HCT116 (cell line): ENCODE data around the gene LRP2. TPM values are rescaled to one million over a fixed set of nuclear protein-coding genes. Genes with fewer than 3 reads are reported as not detected.

Experiments
- ATAC-seq: fragments of 200-7000 bp; cut with Tn5 transposase; 2 replicates; pipeline ENCODE4 v1.9.1; 2020; ENCODE audit warnings: mild to moderate bottlenecking, moderate library complexity
- BruUV-seq: library from RNA; stranded (reverse); fragments of 400-500 nt; replicated peaks from 2 replicates; lab custom pipeline; 2021; lab: Mats Ljungman, UMichigan
- CTCF ChIA-PET: fragments of 300-600 bp; sonication (Branson Sonifier 250); formaldehyde crosslinking; loops from one replicate; lab custom pipeline; 2021; ENCODE audit warnings: antibody characterized with exemption; lab: Charles Lee
- POLR2A ChIA-PET: fragments of 300-600, 350-600 bp; sonication (Branson Sonifier 250); formaldehyde crosslinking; loops from one replicate; lab custom pipeline; 2021; ENCODE audit warnings: antibody characterized with exemption; lab: Charles Lee
- RAD21 ChIA-PET, 2 experiments: fragments of 300-600 bp; sonication (Branson Sonifier 250); formaldehyde crosslinking; loops; one replicate each; lab custom pipeline; 2023; ENCODE audit warnings: low total read pairs in 2 of 2; ENCODE audit not compliant: uncharacterized antibody in 2 of 2, unreplicated experiment in 2 of 2, low non-redundant PET in 1 of 2; lab: Charles Lee
- DNase-seq: peaks from one replicate; pipeline ENCODE4 v3.0.0-alpha.2; 2010; ENCODE audit warnings: low read depth, low spot score
- H2AFZ ChIP-seq: fragments of 200-600 bp; shearing (Covaris generic), sonication (generic); 2 replicates; pipeline ENCODE4 v1.6.1; 2017; ENCODE audit warnings: low read depth, mixed run types, mixed read lengths, antibody characterized with exemption, low read length; ENCODE audit not compliant: poor library complexity, severe bottlenecking
- H3K27ac ChIP-seq: 2 replicates; pipeline ENCODE4 v1.5.1; 2012; ENCODE audit warnings: low read depth, low read length
- H3K27me3 ChIP-seq: fragments of 200-600 bp; sonication (generic); 2 replicates; pipeline ENCODE4 v1.6.1; 2016; ENCODE audit warnings: mixed run types, low read length, mixed read lengths; ENCODE audit not compliant: insufficient read depth
- H3K36me3 ChIP-seq, 2 experiments: fragments of 200-500 bp in 1 of 2; fragments of 200-600 bp in 1 of 2; sonication (Bioruptor generic) in 1 of 2; sonication (generic) in 1 of 2; 2 replicates each; pipeline versions ENCODE4 v1.5.1 to v1.6.1; 2014 to 2016; ENCODE audit warnings: low read length in 2 of 2, inconsistent platforms in 1 of 2, mixed read lengths in 1 of 2, mixed run types in 1 of 2; ENCODE audit not compliant: insufficient read depth in 2 of 2, control insufficient read depth in 1 of 2
- H3K4me1 ChIP-seq, 2 experiments: fragments of 200-600 bp in 1 of 2; sonication (generic) in 1 of 2; 2 replicates each; pipeline versions ENCODE4 v1.5.1 to v1.6.1; 2012 to 2017; ENCODE audit warnings: low read length in 2 of 2, inconsistent platforms in 1 of 2, mild to moderate bottlenecking in 1 of 2, mixed read lengths in 1 of 2, mixed run types in 1 of 2, moderate library complexity in 1 of 2; ENCODE audit not compliant: insufficient read depth in 2 of 2, control insufficient read depth in 1 of 2
- H3K4me2 ChIP-seq: fragments of 200-600 bp; sonication (generic); 2 replicates; pipeline ENCODE4 v1.6.1; 2017; ENCODE audit warnings: mixed run types, low read length, mixed read lengths
- H3K4me3 ChIP-seq, 2 experiments: fragments of 200-600 bp in 1 of 2; sonication (generic) in 1 of 2; replicated peaks in 1 of 2; 2 replicates each; pipeline ENCODE4 v1.5.1; 2011 to 2016; ENCODE audit warnings: low read length in 2 of 2, control low read depth in 1 of 2, low read depth in 1 of 2, mild to moderate bottlenecking in 1 of 2, mixed read lengths in 1 of 2, mixed run types in 1 of 2
- H3K79me2 ChIP-seq: fragments of 200-600 bp; sonication (generic); 2 replicates; pipeline ENCODE4 v1.6.1; 2017; ENCODE audit warnings: mild to moderate bottlenecking, mixed run types, low read length, moderate library complexity, mixed read lengths; ENCODE audit not compliant: insufficient read depth
- H3K9ac ChIP-seq: fragments of 200-600 bp; sonication (generic); 2 replicates; pipeline ENCODE4 v1.6.1; 2016; ENCODE audit warnings: low read length, mixed read lengths
- H3K9me2 ChIP-seq: fragments of 200-600 bp; sonication (generic), shearing (Covaris generic); 2 replicates; pipeline ENCODE4 v1.6.1; 2017; ENCODE audit warnings: mixed run types, mild to moderate bottlenecking, moderate library complexity; ENCODE audit not compliant: insufficient read depth
- H3K9me3 ChIP-seq, 2 experiments: fragments of 200-500 bp in 1 of 2; fragments of 200-600 bp in 1 of 2; sonication (Bioruptor generic) in 1 of 2; sonication (generic) in 1 of 2; 2 replicates each; pipeline ENCODE4 v1.6.1; 2014 to 2017; ENCODE audit warnings: low read length in 2 of 2, mixed read lengths in 2 of 2, inconsistent platforms in 1 of 2, low read depth in 1 of 2, mild to moderate bottlenecking in 1 of 2, mixed run types in 1 of 2, moderate library complexity in 1 of 2; ENCODE audit not compliant: control insufficient read depth in 1 of 2, insufficient read depth in 1 of 2
- H4K20me1 ChIP-seq: fragments of 200-600 bp; sonication (generic), shearing (Covaris generic); 2 replicates; pipeline ENCODE4 v1.6.1; 2017; ENCODE audit warnings: mixed run types, mild to moderate bottlenecking, moderate library complexity; ENCODE audit not compliant: insufficient read depth
- CBX3 ChIP-seq: IDR thresholded peaks from 2 replicates; pipeline ENCODE4 v1.6.1; 2012; ENCODE audit warnings: low read depth
- CEBPB ChIP-seq: IDR thresholded peaks from 2 replicates; pipeline ENCODE4 v1.6.1; 2012; ENCODE audit warnings: low read depth
- ELF1 ChIP-seq: IDR thresholded peaks from 2 replicates; pipeline ENCODE4 v1.6.1; 2012; ENCODE audit warnings: low read depth, borderline replicate concordance
- EZH2 ChIP-seq: fragments of 200-600 bp; sonication (generic); IDR thresholded peaks from 2 replicates; pipeline ENCODE4 v1.6.1; 2017; ENCODE audit warnings: antibody characterized with exemption, mixed run types
- EZH2phosphoT487 ChIP-seq: fragments of 200-600 bp; IDR thresholded peaks from 2 replicates; pipeline ENCODE4 v1.6.1; 2018; ENCODE audit warnings: antibody characterized with exemption, borderline replicate concordance
- FOSL1 ChIP-seq: IDR thresholded peaks from 2 replicates; pipeline ENCODE4 v1.6.1; 2012; ENCODE audit warnings: low read depth
- JUND ChIP-seq: IDR thresholded peaks from 2 replicates; pipeline ENCODE4 v1.6.1; 2012
- MAX ChIP-seq: IDR thresholded peaks from 2 replicates; pipeline ENCODE4 v1.6.1; 2012
- POLR2A ChIP-seq: IDR thresholded peaks from 2 replicates; pipeline ENCODE4 v1.7.0; 2011; ENCODE audit warnings: borderline replicate concordance; ENCODE audit not compliant: insufficient read depth, insufficient read length; ENCODE audit errors: extremely low read depth
- RAD21 ChIP-seq: IDR thresholded peaks from 2 replicates; pipeline ENCODE4 v1.6.1; 2012; ENCODE audit warnings: low read depth, mild to moderate bottlenecking
- SIN3A ChIP-seq: IDR thresholded peaks from 2 replicates; pipeline ENCODE4 v1.6.1; 2012; ENCODE audit warnings: low read depth
- SP1 ChIP-seq: IDR thresholded peaks from 2 replicates; pipeline ENCODE4 v1.6.1; 2012; ENCODE audit warnings: low read depth
- SRF ChIP-seq: IDR thresholded peaks from 2 replicates; pipeline ENCODE4 v1.6.1; 2012; ENCODE audit warnings: low read depth
- TCF7L2 ChIP-seq: IDR thresholded peaks from 2 replicates; pipeline ENCODE4 v1.7.0; 2011; ENCODE audit warnings: borderline replicate concordance, inconsistent platforms; ENCODE audit not compliant: insufficient read depth, insufficient read length; ENCODE audit errors: extremely low read depth
- YY1 ChIP-seq: IDR thresholded peaks from 2 replicates; pipeline ENCODE4 v1.6.1; 2011; ENCODE audit warnings: low read length, low read depth, moderate library complexity, mild to moderate bottlenecking; ENCODE audit not compliant: insufficient replicate concordance; ENCODE audit errors: extremely low read depth
- ZFX ChIP-seq: fragments of 450-650 bp; IDR thresholded peaks from 2 replicates; pipeline ENCODE4 v1.6.1; 2017
- ZNF274 ChIP-seq: fragments of 200-500 bp; sonication (Bioruptor generic); IDR thresholded peaks from 2 replicates; pipeline ENCODE4 v1.6.1; 2014; ENCODE audit warnings: mild to moderate bottlenecking, low read depth, low read length, inconsistent platforms
- intact Hi-C: fragments of 100-400 bp; cut with micrococcal nuclease; formaldehyde crosslinking; loops from 2 replicates; pipeline ENCODE4 v1.10.0; 2022
- total RNA-seq: library from RNA; stranded (reverse); gene quantifications from one replicate; pipeline ENCODE4 v1.2.1, GENCODE V29; 2021; ENCODE audit not compliant: unreplicated experiment
- TF ChIP-seq, protein P1 (sequence below), 3 experiments: fragments of 200-600 bp in 1 of 3; sonication (generic) in 1 of 3; IDR thresholded peaks in 2 of 3; conservative IDR thresholded peaks in 1 of 3; 2 replicates each; pipeline ENCODE4 v1.5.1; 2012 to 2017; ENCODE audit warnings: low read depth in 2 of 3, low read length in 2 of 3, antibody characterized with exemption in 1 of 3, borderline replicate concordance in 1 of 3, control low read depth in 1 of 3, mild to moderate bottlenecking in 1 of 3, mixed read lengths in 1 of 3, mixed run types in 1 of 3, moderate library complexity in 1 of 3; ENCODE audit not compliant: insufficient read depth in 1 of 3

Gene LRP2
- total RNA-seq, 1 experiment from 2014 or later, result 0.20 TPM

DNA sequence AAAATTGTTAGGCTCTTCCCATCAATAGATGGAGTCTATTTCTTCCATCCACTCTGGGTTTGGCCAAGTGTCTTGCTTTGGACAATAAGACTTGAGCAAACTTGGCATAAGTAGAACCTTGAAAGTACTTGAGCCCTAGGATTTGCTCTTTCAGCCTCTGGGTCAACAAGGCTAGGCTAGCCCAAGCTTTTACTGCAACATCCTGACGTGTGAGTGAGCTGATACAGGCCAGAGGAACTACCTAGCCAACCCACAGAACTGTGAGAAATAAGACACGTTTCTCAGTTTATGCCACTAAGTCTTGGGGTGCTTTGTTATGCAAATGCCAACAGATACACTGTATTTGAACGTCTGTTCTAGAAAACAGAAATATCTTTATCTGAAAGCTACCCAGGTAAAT is 71.9 kb downstream of the LRP2 start:
- Histone ChIP-seq H4K20me1 (no peaks in the 10 kb centered on the region), H3K27me3 (no peaks in the 10 kb centered on the region; the same call in 1 of the 2 replicates), H3K27ac (no peak overlapping the region), H3K4me1 (no peaks in the 10 kb centered on the region), H3K9ac (no peak overlapping the region), H3K79me2 (no peaks in the 10 kb centered on the region), H3K4me3 (no peak overlapping the region), H3K9me3 (no peaks in the 10 kb centered on the region), H2AFZ (no peak overlapping the region), H3K9me2 (no peaks in the 10 kb centered on the region), H3K4me2 (no peak overlapping the region), H3K36me3 (no peaks in the 10 kb centered on the region)
- RAD21 ChIA-PET, result no interaction called here
- intact Hi-C loops, result no loop called here
- POLR2A ChIA-PET, result no interaction called here
- CTCF ChIA-PET, result no interaction called here
- BruUV-seq, result no TSS peak
- DNase-seq (no peak), ATAC-seq (no peak)
- no peak for TF ChIP-seq FOSL1
- no peak for TF ChIP-seq SIN3A
- no peak for TF ChIP-seq ZNF274
- TF ChIP-seq, protein P1, sequence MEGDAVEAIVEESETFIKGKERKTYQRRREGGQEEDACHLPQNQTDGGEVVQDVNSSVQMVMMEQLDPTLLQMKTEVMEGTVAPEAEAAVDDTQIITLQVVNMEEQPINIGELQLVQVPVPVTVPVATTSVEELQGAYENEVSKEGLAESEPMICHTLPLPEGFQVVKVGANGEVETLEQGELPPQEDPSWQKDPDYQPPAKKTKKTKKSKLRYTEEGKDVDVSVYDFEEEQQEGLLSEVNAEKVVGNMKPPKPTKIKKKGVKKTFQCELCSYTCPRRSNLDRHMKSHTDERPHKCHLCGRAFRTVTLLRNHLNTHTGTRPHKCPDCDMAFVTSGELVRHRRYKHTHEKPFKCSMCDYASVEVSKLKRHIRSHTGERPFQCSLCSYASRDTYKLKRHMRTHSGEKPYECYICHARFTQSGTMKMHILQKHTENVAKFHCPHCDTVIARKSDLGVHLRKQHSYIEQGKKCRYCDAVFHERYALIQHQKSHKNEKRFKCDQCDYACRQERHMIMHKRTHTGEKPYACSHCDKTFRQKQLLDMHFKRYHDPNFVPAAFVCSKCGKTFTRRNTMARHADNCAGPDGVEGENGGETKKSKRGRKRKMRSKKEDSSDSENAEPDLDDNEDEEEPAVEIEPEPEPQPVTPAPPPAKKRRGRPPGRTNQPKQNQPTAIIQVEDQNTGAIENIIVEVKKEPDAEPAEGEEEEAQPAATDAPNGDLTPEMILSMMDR (IDR thresholded peaks at IDR 0.05 in 2 of 3, conservative IDR thresholded peaks at IDR 0.05 in 1 of 3; ENCODE audit: borderline replicate concordance in 1 of 3, insufficient read depth in 1 of 3, low read depth in 2 of 3, low read length in 2 of 3), result no peak
- no peak for TF ChIP-seq YY1
- no peak for TF ChIP-seq SRF
- TF ChIP-seq EZH2, result no peak

GRCh38 chr2:169287666-169288065 is 74.7 kb downstream of the LRP2 start:
- H3K4me2 ChIP-seq, result no peak overlapping the region
- no peaks in the 10 kb centered on the region for H3K9me2 ChIP-seq
- CTCF ChIA-PET, result interaction anchor here (0.7 kb wide), 1 partner anchor 12 kb away, joined by 4 read pairs; no protein-coding TSS in a partner anchor
- no peak overlapping the region for H3K9ac ChIP-seq
- RAD21 ChIA-PET, result no interaction called here
- DNase-seq (no peak), ATAC-seq (no peak)
- no peaks in the 10 kb centered on the region for H4K20me1 ChIP-seq
- H3K27me3 ChIP-seq, result no peaks in the 10 kb centered on the region; the same call in 1 of the 2 replicates
- POLR2A ChIA-PET, result no interaction called here
- intact Hi-C loops, result no loop called here
- H3K27ac ChIP-seq, result no peak overlapping the region
- TF ChIP-seq MAX (no peak), TCF7L2 (no peak), ZFX (no peak), EZH2 (no peak), RAD21 (no peak), POLR2A (no peak), CEBPB (no peak), ELF1 (no peak), CBX3 (no peak), SP1 (no peak), JUND (no peak), EZH2phosphoT487 (no peak)
- no peaks in the 10 kb centered on the region for H3K79me2 ChIP-seq
- BruUV-seq, result no TSS peak
- no peak overlapping the region for H3K4me3 ChIP-seq
- no peaks in the 10 kb centered on the region for H3K4me1 ChIP-seq
- no peaks in the 10 kb centered on the region for H3K36me3 ChIP-seq
- H2AFZ ChIP-seq, result no peak overlapping the region
- H3K9me3 ChIP-seq, result no peaks in the 10 kb centered on the region
